ENCODE results near the gene BCLAF1.

The BCLAF1 gene

DNA sequence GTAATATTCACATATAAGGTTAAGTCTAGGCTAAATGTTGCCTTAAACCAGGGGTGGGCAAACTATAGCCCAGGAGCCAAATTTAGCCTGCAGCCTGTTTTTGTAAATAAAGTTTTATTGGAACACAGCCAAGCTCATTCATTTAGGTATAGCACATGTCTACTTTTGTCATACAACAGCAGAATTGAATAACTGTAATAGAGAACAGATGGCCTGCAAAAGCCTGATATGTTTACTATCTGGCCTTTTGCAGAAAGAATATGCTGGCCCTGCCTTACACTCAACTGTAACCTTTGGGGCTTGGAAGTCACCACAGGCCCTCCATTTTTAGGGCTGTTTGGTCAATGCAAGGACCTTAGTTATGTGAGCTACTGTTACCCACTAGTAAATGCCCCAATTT is 17.7 kb upstream of the BCLAF1 start:
- no peak overlapping the region for H3K9ac ChIP-seq (ENCODE audit: low read depth, low read length)
- TF ChIP-seq, protein P1, sequence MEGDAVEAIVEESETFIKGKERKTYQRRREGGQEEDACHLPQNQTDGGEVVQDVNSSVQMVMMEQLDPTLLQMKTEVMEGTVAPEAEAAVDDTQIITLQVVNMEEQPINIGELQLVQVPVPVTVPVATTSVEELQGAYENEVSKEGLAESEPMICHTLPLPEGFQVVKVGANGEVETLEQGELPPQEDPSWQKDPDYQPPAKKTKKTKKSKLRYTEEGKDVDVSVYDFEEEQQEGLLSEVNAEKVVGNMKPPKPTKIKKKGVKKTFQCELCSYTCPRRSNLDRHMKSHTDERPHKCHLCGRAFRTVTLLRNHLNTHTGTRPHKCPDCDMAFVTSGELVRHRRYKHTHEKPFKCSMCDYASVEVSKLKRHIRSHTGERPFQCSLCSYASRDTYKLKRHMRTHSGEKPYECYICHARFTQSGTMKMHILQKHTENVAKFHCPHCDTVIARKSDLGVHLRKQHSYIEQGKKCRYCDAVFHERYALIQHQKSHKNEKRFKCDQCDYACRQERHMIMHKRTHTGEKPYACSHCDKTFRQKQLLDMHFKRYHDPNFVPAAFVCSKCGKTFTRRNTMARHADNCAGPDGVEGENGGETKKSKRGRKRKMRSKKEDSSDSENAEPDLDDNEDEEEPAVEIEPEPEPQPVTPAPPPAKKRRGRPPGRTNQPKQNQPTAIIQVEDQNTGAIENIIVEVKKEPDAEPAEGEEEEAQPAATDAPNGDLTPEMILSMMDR (IDR thresholded peaks at IDR 0.05; ENCODE audit: borderline replicate concordance, extremely low read depth, low read length, poor library complexity, severe bottlenecking): no peak
- no peak for TF ChIP-seq EZH2 (IDR thresholded peaks at IDR 0.05; ENCODE audit: borderline replicate concordance, low read depth, low read length, severe bottlenecking)

GRCh38 chr6:136306466-136306865 is 16.8 kb upstream of the BCLAF1 start:
- Histone ChIP-seq H2AFZ (ENCODE audit: low read depth, low read length) (no peak overlapping the region), H3K27me3 (ENCODE audit: insufficient read depth, low read length, poor library complexity) (no peaks in the 10 kb centered on the region), H3K9me3 (ENCODE audit: insufficient read depth, low read length, severe bottlenecking) (no peaks in the 10 kb centered on the region), H3K36me3 (ENCODE audit: insufficient read depth, low read length) (no peaks in the 10 kb centered on the region), H3K4me1 (ENCODE audit: insufficient read depth, low read length) (no peaks in the 10 kb centered on the region), H3K79me2 (ENCODE audit: insufficient read depth, low read length) (no peaks in the 10 kb centered on the region), H3K27ac (ENCODE audit: low read length) (no peak overlapping the region), H3K4me3 (ENCODE audit: low read depth in 1 of 2, low read length in 2 of 2) (no peak overlapping the region), H3K4me2 (ENCODE audit: insufficient read depth, low read length) (no peak overlapping the region), H4K20me1 (ENCODE audit: insufficient read depth, low read length) (no peaks in the 10 kb centered on the region), H3K9ac (ENCODE audit: low read depth, low read length) (no peak overlapping the region)
- TF ChIP-seq EZH2 (IDR thresholded peaks at IDR 0.05; ENCODE audit: borderline replicate concordance, low read depth, low read length, severe bottlenecking): no peak
- TF ChIP-seq, protein P1 (IDR thresholded peaks at IDR 0.05; ENCODE audit: borderline replicate concordance, extremely low read depth, low read length, poor library complexity, severe bottlenecking): no peak
- ATAC-seq (ENCODE audit: insufficient read depth, low read depth) (no peak), DNase-seq (no peak)

More for the DNA sequence above, 17.7 kb upstream of the BCLAF1 start:
- Histone ChIP-seq H3K27me3 (ENCODE audit: insufficient read depth, low read length, poor library complexity) (no peaks in the 10 kb centered on the region), H2AFZ (ENCODE audit: low read depth, low read length) (no peak overlapping the region), H3K79me2 (ENCODE audit: insufficient read depth, low read length) (no peaks in the 10 kb centered on the region), H3K36me3 (ENCODE audit: insufficient read depth, low read length) (no peaks in the 10 kb centered on the region), H3K4me2 (ENCODE audit: insufficient read depth, low read length) (no peak overlapping the region), H3K9me3 (ENCODE audit: insufficient read depth, low read length, severe bottlenecking) (no peaks in the 10 kb centered on the region), H3K27ac (ENCODE audit: low read length) (no peak overlapping the region), H3K4me1 (ENCODE audit: insufficient read depth, low read length) (no peaks in the 10 kb centered on the region), H4K20me1 (ENCODE audit: insufficient read depth, low read length) (no peaks in the 10 kb centered on the region), H3K4me3 (ENCODE audit: low read depth in 1 of 2, low read length in 2 of 2) (no peak overlapping the region)
- ATAC-seq (ENCODE audit: insufficient read depth, low read depth) (no peak), DNase-seq (no peak)

DNA sequence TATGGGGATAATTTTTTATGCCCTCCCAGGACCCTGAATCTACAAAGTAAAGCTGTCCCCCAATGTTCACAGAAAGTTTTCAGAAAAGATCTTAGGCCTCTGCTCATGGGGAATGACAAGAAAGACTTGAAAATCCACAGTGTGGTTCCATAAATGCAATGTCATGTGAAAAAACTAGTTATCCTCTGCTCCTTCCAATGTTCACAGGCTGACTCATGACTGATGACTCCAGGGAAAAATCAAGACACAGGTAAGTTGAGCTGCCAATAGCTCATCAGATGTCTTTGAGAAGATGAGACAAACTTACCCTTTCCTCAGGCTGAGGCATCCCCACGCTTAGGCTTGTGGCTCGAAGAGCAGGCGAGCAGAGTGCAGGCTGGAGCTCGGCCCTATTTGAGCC is 14.8 kb upstream of the BCLAF1 start:
- H2AFZ ChIP-seq (ENCODE audit: low read depth, low read length): no peak overlapping the region
- H3K9me3 ChIP-seq (ENCODE audit: insufficient read depth, low read length, severe bottlenecking): no peaks in the 10 kb centered on the region
- no peaks in the 10 kb centered on the region for H3K36me3 ChIP-seq (ENCODE audit: insufficient read depth, low read length)
- no peak for ATAC-seq (ENCODE audit: insufficient read depth, low read depth)
- no peak for DNase-seq
- H3K4me1 ChIP-seq (ENCODE audit: insufficient read depth, low read length): no peaks in the 10 kb centered on the region
- no peaks in the 10 kb centered on the region for H3K79me2 ChIP-seq (ENCODE audit: insufficient read depth, low read length)
- H3K27me3 ChIP-seq (ENCODE audit: insufficient read depth, low read length, poor library complexity): peaks cover 4% of the 10 kb centered on the region
- H4K20me1 ChIP-seq (ENCODE audit: insufficient read depth, low read length): no peaks in the 10 kb centered on the region
- H3K4me3 ChIP-seq (ENCODE audit: low read depth in 1 of 2, low read length in 2 of 2): no peak overlapping the region
- H3K27ac ChIP-seq (ENCODE audit: low read length): no peak overlapping the region
- H3K9ac ChIP-seq (ENCODE audit: low read depth, low read length): no peak overlapping the region
- TF ChIP-seq EZH2 (IDR thresholded peaks at IDR 0.05; ENCODE audit: borderline replicate concordance, low read depth, low read length, severe bottlenecking): no peak
- TF ChIP-seq, protein P1 (IDR thresholded peaks at IDR 0.05; ENCODE audit: borderline replicate concordance, extremely low read depth, low read length, poor library complexity, severe bottlenecking): no peak
- no peak overlapping the region for H3K4me2 ChIP-seq (ENCODE audit: insufficient read depth, low read length)

DNA sequence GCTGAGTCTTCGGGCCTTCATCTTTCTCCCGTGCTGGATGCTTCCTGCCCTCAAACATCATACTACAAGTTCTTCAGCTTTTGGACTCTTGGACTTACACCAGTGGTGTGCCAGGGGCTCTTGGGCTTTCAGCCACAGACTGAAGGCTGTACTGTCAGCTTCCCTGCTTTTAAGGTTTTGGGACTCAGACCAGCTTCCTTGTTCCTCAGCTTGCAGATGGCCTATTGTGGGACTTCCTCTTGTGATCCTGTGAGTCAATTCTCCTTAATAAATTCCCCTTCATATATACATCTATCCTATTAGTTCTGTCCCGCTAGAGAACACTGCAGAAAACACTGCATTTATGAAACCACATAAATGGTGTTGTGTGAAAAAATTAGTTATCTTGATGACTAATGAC is 13.9 kb upstream of the BCLAF1 start:
- Histone ChIP-seq H3K4me2 (ENCODE audit: insufficient read depth, low read length) (no peak overlapping the region), H3K9me3 (ENCODE audit: insufficient read depth, low read length, severe bottlenecking) (no peaks in the 10 kb centered on the region), H3K4me3 (ENCODE audit: low read depth in 1 of 2, low read length in 2 of 2) (no peak overlapping the region), H3K79me2 (ENCODE audit: insufficient read depth, low read length) (no peaks in the 10 kb centered on the region), H3K27me3 (ENCODE audit: insufficient read depth, low read length, poor library complexity) (peaks cover 4% of the 10 kb centered on the region), H2AFZ (ENCODE audit: low read depth, low read length) (no peak overlapping the region), H3K9ac (ENCODE audit: low read depth, low read length) (no peak overlapping the region), H3K27ac (ENCODE audit: low read length) (no peak overlapping the region), H3K4me1 (ENCODE audit: insufficient read depth, low read length) (no peaks in the 10 kb centered on the region), H4K20me1 (ENCODE audit: insufficient read depth, low read length) (no peaks in the 10 kb centered on the region), H3K36me3 (ENCODE audit: insufficient read depth, low read length) (no peaks in the 10 kb centered on the region)
- TF ChIP-seq, protein P1 (IDR thresholded peaks at IDR 0.05; ENCODE audit: borderline replicate concordance, extremely low read depth, low read length, poor library complexity, severe bottlenecking): no peak
- no peak for TF ChIP-seq EZH2 (IDR thresholded peaks at IDR 0.05; ENCODE audit: borderline replicate concordance, low read depth, low read length, severe bottlenecking)
- DNase-seq (no peak), ATAC-seq (ENCODE audit: insufficient read depth, low read depth) (no peak)

Measured in DND-41 (cell line).